ENCODE results near the gene UBE2E2. TPM values are rescaled to one million over a fixed set of nuclear protein-coding genes. Genes with fewer than 3 reads are reported as not detected.

UBE2E2 gene
- total RNA-seq, 1 donor from 2014 or later, result 33.9 TPM

DNA sequence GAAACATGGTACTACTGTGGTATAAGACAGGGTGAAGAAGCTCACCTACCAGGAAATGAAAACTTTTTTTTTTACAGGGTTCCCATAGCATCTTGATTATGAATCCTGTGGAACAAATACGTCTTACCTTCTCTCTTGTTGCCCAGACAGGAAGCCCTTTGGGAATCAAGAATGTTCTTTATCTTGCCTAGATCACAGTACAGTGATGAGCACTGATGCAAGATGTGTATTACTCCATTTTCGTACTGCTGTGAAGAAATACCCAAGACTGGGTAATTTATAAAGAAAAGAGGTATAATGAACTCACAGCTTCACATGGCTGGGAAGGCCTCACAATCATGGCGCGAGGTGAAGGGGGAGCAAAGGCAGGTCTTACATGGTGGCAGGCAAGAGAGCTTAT is 281.3 kb downstream of the UBE2E2 start:
- no peak for ATAC-seq

DNA sequence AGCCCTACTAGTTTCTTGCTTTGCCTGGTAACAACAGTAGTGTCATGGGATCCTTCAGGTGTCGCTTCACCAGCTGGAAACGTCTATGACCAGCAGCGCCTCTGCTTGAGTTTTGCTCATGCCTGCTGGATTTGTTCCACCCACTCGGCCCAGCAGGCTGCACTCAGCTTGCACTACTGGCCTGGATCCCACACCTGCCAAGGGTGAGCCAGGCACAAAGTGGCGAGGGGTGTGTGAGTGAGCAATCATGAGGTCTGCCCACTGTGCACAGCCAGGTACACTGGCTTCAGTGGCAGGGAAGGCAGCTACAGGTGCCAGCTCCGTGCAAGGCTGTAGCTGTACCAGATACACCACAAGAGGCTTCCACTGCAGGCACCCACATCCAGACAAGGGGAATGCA is 282.8 kb downstream of the UBE2E2 start:
- ATAC-seq, result no peak

DNA sequence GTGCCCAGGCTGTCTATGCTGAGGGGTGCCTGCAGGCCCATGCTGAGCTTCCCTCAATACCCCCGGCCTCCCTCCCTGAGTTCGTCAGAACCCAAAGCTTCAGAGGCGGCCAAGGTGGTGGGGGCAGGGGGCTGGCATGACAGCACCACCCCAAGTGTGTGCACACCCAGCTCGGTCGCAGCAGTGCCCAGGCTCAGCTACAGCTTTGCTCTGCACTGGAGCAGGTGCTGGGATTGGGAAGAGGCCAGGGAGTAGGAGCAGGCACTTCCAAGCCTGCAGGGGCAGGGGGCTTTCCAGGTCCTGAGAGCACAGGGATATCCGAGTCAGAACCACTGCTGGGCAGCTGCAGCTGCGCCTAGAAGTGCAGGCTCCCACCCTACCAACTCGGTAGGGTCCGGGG is 283.9 kb downstream of the UBE2E2 start:
- no peak for ATAC-seq

DNA sequence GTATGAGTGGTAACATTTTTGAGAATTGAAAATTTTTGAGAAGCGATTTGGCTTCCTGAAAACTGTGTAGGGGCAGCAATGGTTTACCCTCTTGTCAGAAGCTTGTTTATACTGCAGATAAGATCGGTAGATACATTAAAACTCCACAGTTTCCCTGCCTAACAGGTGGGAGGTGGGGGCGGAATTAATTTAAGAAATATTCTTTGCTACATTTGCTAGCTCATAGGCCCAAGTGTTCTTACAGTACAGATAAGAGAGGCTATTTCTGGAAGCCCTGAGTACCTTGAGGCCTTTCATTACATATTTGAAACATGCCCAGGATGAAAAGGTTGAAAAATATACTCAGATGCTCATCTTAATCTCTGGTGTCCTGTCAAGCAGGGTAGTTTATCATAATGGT is 285.5 kb downstream of the UBE2E2 start:
- ATAC-seq, result no peak

DNA sequence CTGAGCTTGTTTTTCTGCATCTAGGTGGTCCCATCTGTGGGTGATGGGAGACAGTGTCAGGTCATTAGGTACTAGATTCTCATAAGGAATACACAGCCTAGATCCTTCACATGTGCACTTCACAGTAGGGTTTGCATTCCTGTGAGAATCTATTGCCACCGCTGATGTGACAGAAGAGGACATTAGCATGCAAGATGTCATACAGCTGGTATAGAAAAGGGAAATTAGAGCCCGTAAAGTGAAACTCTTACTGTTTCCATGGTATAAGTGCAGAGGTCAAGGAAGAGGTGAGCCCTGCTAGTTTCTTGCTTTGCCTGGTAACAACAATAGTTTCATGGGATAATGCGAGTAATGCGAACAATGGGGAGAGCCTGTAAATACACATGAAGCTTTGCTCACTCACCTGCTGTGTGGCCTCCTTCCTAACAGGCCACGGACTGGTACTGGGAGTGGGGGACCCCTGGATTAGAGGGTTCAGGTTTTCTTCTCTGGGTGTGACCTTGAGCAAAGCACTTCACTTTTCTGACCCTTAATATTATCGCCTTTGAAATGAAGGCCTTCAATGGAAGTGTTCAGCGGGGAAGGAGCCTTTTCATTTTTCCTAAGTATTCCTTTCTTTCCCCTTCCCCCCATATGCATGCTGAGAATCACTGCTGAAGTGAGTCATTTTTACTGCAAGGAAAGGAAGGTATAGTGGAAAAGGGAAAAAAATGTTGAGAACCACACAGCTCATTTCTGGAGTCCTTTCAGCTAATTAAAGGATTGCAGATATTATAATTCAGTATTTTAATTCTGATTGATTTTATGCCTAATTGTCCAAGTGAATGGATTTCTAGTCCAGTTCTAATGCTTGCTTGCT is 286.4 kb downstream of the UBE2E2 start:
- no peak for ATAC-seq

DNA sequence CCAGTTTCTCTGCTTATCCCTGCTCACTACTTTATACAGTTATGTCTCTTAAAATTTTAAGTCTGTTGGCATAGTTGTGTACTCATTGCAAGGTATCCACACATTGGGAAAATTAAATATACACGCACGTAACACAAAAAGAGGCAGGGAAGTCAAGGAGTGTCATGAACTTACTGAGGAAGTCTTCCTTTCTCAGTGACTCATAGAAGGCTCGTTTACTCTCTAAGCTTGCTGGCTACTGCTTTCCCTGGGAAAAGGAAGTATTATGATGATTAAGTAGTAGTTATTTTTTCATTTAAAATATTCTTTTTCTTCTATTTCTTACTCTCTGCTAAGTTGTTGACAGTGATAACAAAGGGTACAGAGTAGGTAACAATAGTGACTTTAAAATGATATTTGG is 287.3 kb downstream of the UBE2E2 start:
- peak; percentile 69 for ATAC-seq

DNA sequence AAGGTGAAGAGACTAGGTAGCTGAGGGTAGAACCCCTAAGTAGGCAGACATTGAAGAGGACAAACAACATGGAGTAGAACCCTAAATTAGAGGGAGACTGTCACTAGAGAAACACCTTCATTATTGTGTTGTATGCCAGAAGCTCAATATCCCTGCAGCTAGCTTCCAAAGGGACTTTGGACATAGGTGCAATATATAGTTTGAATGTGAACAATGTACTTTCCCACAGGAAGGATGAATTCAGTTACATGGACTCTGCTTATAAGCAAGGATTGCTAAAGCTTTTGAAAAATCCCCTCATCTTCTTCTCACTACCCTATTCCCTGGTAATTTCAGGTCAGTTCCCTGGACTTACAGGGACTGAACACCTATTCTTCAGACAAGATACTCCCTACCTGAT is 288.9 kb downstream of the UBE2E2 start:
- no peak for ATAC-seq

DNA sequence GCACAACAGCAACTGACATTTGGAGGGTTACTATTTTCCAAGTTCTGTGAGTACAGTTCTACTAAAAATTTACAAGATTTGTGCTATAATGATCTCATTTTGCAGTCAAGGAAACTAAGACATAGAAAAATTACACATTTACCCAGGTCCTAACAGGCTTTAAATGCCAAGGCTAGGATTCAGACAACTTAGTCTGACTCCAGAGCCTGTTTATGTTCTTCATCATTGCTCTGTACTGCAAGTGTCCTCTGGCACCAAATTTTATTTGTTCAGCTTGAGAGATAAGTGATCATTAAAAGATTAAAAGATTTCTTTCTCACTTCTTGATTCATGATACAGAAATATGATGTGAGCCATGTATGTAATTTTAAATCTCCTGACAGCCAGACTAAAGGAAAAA is 290.8 kb downstream of the UBE2E2 start:
- no peak for ATAC-seq

DNA sequence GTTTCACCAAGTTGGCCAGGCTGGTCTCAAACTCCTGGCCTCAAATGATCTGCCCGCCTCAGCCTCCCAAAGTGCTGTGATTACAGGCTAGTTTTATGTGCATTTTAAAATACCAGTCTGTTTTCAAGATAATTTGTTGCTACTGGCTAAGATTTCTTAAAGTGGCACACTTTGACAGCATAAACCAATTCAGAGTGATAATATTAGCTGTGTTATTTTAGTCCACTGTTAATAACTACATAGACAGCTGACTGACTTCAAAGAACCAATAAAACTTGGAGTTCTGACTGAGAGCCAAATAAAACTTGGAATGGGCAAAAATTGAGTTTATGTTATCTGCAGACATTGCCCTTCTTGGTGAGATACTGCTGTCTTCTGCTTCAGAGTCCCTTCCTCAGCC is 291.8 kb downstream of the UBE2E2 start:
- ATAC-seq, result no peak

DNA sequence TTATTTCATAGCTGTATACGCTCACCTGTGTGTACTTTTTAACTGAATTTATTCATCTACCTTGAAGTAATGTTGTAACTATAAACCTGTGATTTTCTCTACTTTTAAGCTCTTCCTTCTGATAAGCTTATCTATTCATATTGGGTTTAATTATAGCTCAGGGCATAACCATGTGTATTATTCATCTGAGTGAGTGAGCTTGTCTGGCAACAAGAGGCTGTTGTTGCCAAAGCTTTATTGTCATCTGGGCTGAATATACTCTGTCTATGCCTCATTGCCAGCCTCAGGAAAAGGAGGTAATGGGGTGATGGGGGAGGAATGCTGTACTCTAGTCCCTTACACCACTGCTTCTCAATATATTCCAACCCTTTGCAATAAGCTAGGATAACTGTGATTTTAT is 292.4 kb downstream of the UBE2E2 start:
- peak; percentile 67 for ATAC-seq

DNA sequence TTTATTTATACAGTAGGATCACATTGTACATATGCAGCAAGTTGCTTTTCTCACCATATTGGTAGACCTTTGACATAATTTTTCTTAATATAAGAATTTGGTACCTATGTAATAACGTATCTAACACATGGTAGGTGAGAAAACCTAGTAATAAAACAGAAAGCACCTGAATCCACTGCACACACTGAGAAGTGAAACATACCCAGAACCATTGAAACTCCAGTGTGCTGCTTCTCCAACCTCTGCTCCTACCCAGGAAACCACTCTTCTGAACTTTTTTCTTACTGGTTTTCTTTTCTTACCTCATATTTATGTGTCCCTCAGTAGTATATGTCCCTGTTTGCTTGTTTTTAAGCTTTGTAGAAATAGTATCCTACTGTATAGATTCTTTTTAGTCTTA is 293.0 kb downstream of the UBE2E2 start:
- ATAC-seq, result no peak

DNA sequence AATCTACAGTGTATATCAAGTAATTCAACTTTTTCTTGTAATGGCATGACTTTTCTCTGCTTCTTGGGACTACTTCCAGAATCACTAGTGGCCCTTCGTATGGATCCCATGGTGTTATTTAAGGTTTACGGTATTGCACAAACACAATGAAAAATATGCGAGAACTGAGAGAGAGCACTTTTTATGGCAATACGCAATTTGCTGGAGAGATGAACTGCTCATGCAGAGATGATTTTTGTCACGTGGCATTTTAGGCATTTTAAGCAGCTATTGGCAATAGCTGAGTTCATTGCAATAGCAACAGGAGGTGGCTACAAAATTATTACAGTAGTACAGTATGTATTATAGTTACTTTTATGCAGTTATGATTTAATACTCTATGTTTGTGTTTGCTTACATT is 294.0 kb downstream of the UBE2E2 start:
- ATAC-seq, result no peak

DNA sequence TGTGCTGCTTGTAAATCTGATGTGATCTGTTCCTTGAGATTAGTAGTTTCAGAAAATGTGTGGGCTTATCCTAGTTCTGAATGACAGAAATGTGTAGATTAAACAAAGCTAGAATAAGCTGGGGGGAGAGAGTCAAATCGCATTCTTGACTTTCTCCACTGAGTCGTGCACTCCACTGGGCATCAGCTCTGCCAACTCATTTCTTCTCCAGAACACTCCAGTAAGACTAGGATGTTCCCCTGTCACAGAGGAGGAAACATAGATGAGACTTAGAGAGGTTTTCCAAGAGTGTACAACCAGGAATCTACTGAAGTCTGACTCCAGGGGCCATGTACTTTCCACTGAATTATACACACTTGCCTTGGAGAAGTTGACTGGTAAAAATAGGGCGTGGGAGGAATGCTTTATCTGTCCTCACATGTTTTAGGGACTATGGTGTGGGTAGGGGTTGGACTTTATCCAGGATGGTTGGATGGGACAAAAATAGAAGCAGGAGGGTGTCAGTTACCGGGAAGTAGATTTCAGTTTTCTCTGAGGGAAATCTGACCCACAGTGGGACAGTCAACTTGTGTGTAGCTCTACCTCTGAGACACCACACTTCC is 298.2 kb downstream of the UBE2E2 start:
- ATAC-seq, result no peak

DNA sequence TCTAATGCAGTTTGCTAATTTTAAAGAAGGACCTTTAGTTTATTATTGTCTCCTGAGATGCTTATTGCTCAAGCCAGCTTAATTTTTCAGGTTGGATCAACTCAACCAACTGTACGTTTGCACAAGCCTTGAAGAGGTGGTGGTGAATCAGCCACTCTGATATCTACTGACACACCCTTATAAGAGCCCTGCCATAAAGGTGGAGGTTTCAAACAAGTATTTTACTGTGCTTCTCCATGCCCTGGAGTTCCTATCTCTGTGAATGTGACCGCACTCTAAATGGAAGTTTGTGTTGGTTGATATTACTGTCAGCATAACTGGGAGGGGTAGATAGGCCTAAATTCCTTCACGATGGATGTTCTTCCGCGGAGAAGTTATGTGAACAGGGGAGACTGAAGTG is 305.3 kb downstream of the UBE2E2 start:
- peak; percentile 56 for ATAC-seq

DNA sequence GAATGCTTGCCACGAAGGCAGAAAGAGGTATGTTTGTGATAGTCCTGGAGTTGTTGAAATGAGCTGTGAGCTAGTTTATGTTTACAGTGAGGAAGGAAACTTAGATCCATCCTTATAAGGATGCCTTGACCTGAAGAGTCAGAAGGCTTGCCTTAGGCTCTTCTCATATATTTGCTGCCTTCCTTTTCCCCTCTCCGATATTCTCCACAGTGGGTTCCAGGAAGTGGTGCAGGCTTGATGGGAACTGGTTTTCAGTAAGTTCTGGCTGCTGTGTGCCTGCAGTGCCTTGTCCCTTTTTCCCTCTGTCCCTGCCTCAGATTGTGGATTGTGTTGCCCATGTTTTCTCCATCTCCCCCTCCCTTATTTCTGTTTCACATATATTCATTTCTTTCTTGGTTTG is 315.3 kb downstream of the UBE2E2 start:
- ATAC-seq, result no peak

DNA sequence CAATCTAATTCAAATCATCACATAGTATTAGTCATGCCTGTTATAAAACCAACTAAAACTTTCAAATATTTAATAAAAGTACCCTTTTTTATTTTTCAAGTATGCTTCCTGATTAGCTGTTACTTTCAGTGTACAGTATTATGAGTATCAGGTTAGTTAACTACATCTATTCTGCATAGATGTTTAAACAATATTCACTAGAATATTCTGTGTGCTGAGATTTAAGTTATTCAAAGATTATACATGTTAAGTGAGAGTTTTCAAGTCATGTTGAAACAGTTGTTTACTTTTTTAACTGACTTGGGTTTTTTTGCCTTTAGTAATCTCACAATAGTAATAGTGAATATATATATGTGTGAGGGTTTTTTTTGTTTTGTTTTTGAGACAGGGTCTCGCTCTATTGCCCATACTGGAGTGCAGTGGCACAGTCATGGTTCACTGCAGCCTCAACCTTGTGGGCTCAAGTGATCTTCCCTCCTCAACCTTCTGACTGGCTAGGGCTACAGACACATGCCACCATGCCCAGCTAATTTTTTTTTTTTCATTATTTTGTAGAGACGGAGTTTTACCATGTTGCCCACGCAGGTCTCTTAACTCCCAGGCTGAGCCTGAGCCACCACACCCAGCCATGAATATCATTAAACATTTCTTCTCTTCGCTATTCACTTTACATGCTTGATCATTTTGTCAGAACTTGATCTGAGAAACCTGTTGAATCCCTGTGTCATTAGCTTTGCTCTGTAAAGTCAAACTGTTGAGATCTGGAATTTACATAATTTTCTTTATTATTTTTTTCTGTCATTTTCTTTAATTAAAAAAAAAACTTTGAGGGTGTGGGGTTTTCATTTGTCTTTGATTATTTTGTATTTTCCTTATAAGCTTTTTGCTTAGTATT is 316.4 kb downstream of the UBE2E2 start:
- no peak for ATAC-seq

DNA sequence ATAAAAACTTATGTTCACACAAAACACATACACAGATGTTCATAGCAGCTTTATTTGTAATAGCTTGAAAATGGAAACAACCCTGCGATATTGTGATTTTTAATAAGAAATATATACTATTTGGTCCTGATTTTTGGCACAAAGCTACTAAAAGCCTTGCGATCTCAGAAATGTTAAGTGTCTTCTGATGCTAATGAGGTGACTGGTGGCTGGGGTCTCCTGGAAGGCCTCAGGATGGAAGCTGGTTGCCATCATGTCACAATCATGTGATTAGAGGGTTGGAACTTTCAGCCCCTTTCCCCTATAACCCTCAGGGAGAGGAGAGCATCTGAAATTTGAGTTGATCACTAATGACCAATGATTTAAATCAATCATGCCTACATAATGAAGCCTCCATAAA is 324.2 kb downstream of the UBE2E2 start:
- ATAC-seq, result no peak

DNA sequence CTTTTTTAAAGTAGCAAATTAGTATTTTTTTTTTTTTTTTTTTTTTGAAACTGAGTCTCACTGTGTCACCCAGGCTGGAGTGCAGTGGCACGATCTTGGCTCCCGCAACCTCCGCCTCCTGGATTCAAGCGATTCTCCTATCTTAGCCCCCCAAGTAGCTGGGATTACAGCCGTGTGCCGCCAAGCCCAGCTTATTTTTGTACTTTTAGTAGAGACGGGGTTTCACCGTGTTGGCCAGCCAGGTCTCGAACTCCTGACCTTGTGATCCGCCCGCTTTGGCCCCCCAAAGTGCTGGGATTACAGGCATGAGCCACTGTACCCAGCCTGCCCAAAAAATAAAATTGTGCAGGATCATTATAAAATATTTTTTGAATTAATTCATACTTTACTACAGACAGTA is 330.5 kb downstream of the UBE2E2 start:
- ATAC-seq, result no peak

DNA sequence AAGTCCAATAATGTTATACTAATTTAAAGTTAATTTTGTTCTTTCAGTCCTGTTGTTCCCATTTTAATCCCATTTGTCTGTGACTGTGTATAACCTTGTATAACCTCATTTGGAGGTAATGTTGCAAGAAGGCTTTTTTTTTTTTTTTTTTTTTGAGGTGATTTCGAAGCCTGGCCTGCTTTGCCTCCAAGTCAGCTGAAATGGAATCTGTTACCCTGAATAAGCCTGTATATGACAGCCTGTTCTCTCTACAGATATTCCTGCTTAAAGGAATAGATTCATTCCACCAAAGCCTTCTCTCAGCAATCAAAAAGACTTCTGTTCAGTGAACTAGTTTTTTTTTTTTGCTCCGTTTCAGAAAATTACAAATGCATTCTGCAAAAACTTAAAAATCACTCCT is 330.9 kb downstream of the UBE2E2 start:
- no peak for ATAC-seq

DNA sequence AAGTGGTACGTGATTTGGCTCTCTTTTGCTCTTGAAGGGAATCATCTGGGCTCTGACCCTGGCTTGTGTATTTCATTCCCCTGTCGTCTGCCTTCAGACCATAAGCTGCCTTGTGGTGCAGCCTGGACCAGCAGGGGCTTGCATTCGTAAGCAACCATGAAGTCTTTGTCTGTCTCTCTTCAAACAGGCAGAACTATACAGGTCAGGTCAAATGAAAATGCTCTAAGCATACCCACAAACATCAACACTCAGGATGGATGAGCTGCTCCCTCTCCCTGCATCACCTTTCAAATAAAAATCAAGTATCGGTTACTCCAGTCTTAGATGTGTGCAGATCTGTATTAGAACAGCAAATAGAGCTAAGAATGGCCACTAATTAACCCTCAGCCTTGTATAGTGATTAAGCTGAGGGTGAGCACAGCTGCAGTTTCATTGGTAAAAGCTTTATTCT is 334.0 kb downstream of the UBE2E2 start:
- ATAC-seq, result no peak

DNA sequence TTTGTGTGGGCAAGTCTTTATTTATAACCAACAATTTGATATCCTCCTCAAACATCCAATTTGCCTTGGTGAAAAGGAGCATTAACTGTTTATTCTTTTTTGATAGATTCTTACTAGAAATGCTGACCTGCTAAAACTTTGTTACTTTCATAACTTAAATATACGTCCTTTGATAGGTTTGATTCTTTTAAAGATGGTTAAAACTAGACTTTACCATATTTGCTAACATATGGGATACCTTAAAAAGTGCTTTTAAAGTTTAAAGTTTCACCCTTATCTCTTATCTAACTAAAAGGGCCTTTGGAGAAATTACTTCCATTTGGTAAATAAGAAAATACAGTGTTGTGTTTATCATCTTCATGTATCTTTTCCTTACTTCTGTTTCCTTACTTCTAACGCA is 336.1 kb downstream of the UBE2E2 start:
- ATAC-seq, result no peak

DNA sequence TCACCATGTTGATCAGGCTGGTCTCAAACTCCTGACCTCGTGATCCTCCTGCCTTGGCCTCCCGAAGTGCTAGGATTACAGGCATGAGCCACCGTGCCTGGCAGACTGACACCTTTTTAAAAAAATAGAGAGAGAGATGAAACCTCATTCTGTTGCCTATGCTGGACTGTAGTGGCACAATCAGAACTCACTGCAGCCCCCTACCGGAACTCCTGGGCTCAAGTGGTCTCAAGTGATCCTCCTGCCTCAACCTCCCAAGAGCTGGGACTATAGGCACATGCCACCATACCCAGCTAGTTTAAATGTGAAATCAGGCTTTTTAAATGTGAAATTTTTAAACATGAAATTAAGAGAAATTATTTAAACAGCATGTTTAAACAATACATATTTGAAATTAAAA is 337.5 kb downstream of the UBE2E2 start:
- ATAC-seq, result no peak

DNA sequence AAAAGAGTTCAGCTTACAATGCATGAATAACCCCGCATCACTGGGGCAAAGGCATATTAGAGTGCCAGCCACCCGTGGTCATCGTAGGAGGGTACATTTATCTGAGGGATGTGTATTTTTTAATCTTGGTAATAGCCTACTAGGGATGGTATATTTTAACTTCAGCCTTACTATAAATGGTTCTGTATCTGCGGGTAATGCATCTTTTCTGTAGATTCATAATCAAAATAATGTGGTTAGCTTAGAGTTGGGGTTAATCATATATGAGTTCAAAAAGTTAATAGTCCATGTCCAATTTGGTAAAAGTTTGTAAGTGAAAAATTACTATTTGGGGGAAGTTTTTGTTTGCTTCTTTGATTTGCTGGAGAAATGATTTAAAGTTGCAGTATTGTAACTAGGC is 339.0 kb downstream of the UBE2E2 start:
- ATAC-seq, result no peak

Data from esophagus mucosa (tissue), 1 donor.